CD4-positive, alpha-beta memory T cell (primary cell): Measurements from ENCODE around the gene SASH3. TPM values are rescaled to one million over a fixed set of nuclear protein-coding genes. Genes with fewer than 3 reads are reported as not detected.
A peak's percentile ranks its signal among the peaks of the same experiment; 100 is the strongest.

Experiments used
- CTCF ChIA-PET: fragments of 350-600 bp; sonication (Branson Sonifier 250); formaldehyde crosslinking; loops from one replicate; lab custom pipeline; 2021; ENCODE audit warnings: inconsistent platforms; ENCODE audit not compliant: partially characterized antibody; lab: Charles Lee
- POLR2A ChIA-PET: fragments of 350-600 bp; sonication (Branson Sonifier 250); formaldehyde crosslinking; loops from one replicate; lab custom pipeline; 2021; ENCODE audit not compliant: partially characterized antibody; lab: Charles Lee
- DNase-seq, 5 donors: peaks; one replicate each; pipeline versions ENCODE4 v3.0.0 to v3.0.0-alpha.2; 2020 to 2022; ENCODE audit warnings: mixed read lengths in 1 of 5
- H3K27ac ChIP-seq: one replicate; pipeline ENCODE4 v1.7.0; 2013; ENCODE audit warnings: low read depth, low read length
- H3K27me3 ChIP-seq: 2 replicates; pipeline ENCODE4 v1.7.0; 2013; ENCODE audit warnings: mild to moderate bottlenecking, low read length, moderate library complexity; ENCODE audit not compliant: insufficient read depth
- H3K36me3 ChIP-seq: 2 replicates; pipeline ENCODE4 v1.7.0; 2013; ENCODE audit warnings: mild to moderate bottlenecking, low read length, moderate library complexity; ENCODE audit not compliant: insufficient read depth
- H3K4me1 ChIP-seq: 2 replicates; pipeline ENCODE4 v1.7.0; 2013; ENCODE audit warnings: mild to moderate bottlenecking, low read length, moderate library complexity; ENCODE audit not compliant: insufficient read depth
- H3K4me3 ChIP-seq, 2 donors: one replicate each; pipeline ENCODE4 v1.7.0; 2013; ENCODE audit warnings: low read length in 2 of 2, mild to moderate bottlenecking in 1 of 2
- H3K9me3 ChIP-seq, 2 donors: one replicate each; pipeline ENCODE4 v1.7.0; 2013; ENCODE audit warnings: low read length in 2 of 2, control low read depth in 1 of 2; ENCODE audit not compliant: control insufficient read depth in 1 of 2
- H3K27ac Mint-ChIP-seq, 7 donors: one replicate each; pipeline ENCODE4 v1.8.0; 2020 to 2021; ENCODE audit warnings: mixed read lengths in 7 of 7, mild to moderate bottlenecking in 6 of 7, inconsistent platforms in 3 of 7, moderate library complexity in 3 of 7
- H3K27me3 Mint-ChIP-seq, 2 donors: one replicate each; pipeline ENCODE4 v1.8.0; 2020 to 2021; ENCODE audit warnings: mixed read lengths in 2 of 2
- H3K36me3 Mint-ChIP-seq, 2 donors: one replicate each; pipeline ENCODE4 v1.8.0; 2020 to 2021; ENCODE audit warnings: mixed read lengths in 2 of 2, inconsistent platforms in 1 of 2, mild to moderate bottlenecking in 1 of 2
- H3K4me1 Mint-ChIP-seq, 4 donors: one replicate each; pipeline ENCODE4 v1.8.0; 2020 to 2021; ENCODE audit warnings: mixed read lengths in 4 of 4, mild to moderate bottlenecking in 1 of 4
- H3K4me3 Mint-ChIP-seq, 8 donors: one replicate each; pipeline ENCODE4 v1.8.0; 2020 to 2021; ENCODE audit warnings: mixed read lengths in 8 of 8, mild to moderate bottlenecking in 7 of 8, moderate library complexity in 6 of 8, inconsistent platforms in 3 of 8
- H3K9me3 Mint-ChIP-seq, 8 donors: one replicate each; pipeline ENCODE4 v1.8.0; 2020 to 2021; ENCODE audit warnings: mixed read lengths in 8 of 8, mild to moderate bottlenecking in 5 of 8, inconsistent platforms in 3 of 8, moderate library complexity in 1 of 8
- intact Hi-C: fragments of 100-400 bp; cut with micrococcal nuclease; formaldehyde crosslinking; loops from one replicate; pipeline ENCODE4 v1.15.1; 2023
- polyA plus RNA-seq, 2 donors: library from polyadenylated mRNA; unstranded; fragments of 300-500 nt; fragmentation: Illumina TruSeq; gene quantifications; one replicate each; pipeline ENCODE4 v1.2.3, GENCODE V29; 2021
- total RNA-seq, 2 experiments: library from RNA; stranded (reverse); gene quantifications; one replicate each; pipeline ENCODE4 v1.2.3, GENCODE V29; 2021

Gene SASH3
- total and polyA plus RNA-seq, 4 experiments from 2014 or later: 83.3 to 211 (median 150) TPM

DNA sequence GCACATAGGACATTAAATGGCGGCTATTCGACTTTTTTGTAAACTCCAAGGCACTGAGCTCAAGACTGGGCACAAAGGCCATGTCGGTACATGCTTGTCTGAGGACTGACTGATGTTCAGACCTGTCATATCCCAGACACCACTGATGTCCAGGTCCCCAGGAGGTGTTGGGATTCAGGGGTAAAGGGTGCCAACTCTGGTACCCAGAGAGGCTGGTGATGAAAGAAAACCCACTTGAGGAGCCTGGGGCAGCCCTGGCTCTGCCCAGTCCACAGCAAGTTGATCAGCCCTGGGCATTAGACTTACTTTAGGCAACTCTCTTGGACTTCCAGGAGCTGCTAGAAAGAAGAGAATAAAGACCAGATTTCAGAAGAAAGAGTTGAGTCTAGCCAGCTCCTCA is 18.7 kb downstream of the SASH3 start:
- H3K36me3 ChIP-seq: peaks cover 14% of the 10 kb centered on the region
- POLR2A ChIA-PET: interaction anchor here (1.1 to 39.3 kb wide), 5 partner anchors 10 to 120 kb away, joined by 3 to 1390 read pairs (median 4); partner anchors contain the start of genes SASH3 and XPNPEP2

DNA sequence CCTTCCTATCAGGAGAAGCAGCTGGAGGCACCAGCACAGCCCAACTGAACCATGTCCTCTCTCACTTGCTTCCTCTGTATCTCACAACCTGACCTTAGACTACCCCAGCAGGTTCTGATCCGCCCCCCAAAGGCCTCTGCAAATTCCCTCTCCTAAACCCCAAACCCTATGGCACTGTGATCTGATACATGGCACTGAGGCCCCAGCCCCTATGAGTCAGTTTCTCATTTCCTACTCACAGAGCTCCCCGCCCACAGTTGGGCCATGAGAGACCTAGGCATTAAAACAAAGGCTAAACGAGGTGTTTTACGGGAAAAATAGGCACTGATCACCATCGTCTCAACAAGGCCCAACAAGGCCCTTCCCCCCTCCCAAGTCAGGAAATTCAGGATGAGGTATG is 19.1 kb downstream of the SASH3 start:
- POLR2A ChIA-PET: interaction anchor here (1.1 to 39.3 kb wide), 4 partner anchors 10 to 121 kb away, joined by 3 to 1390 read pairs (median 4); partner anchors contain the start of genes SASH3 and XPNPEP2
- no peaks in the 10 kb centered on the region for H3K9me3 Mint-ChIP-seq
- no peak overlapping the region for H3K27ac ChIP-seq

More for the DNA sequence above, 18.7 kb downstream of the SASH3 start:
- Histone ChIP-seq H3K27ac (no peak overlapping the region), H3K4me3 (no peak overlapping the region), H3K9me3 (no peaks in the 10 kb centered on the region), H3K27me3 (no peaks in the 10 kb centered on the region), H3K4me1 (peaks cover 7% of the 10 kb centered on the region)
- peaks cover 2 to 17% (median 10%) of the 10 kb centered on the region in 4 donors for H3K4me1 Mint-ChIP-seq
- H3K27me3 Mint-ChIP-seq: no peaks in the 10 kb centered on the region
- peaks cover 7 to 27% of the 10 kb centered on the region in 2 donors for H3K36me3 Mint-ChIP-seq
- no peak overlapping the region for H3K4me3 Mint-ChIP-seq
- H3K27ac Mint-ChIP-seq: peak overlapping the region in 5 of 7 donors; percentile 31 to 58 (median 51)
- no peak for DNase-seq
- intact Hi-C loops: loop anchor here (2.0 to 5.0 kb wide), 2 partner anchors 18 to 41 kb away; no protein-coding TSS in a partner anchor
- no peaks in the 10 kb centered on the region for H3K9me3 Mint-ChIP-seq
- CTCF ChIA-PET: interaction anchor here (0.9 to 2.5 kb wide), 4 partner anchors 12 to 42 kb away, joined by 3 to 8 read pairs (median 3); no protein-coding TSS in a partner anchor

GRCh38 chrX:129800186-129800585 is 20.4 kb downstream of the SASH3 start:
- H3K4me1 ChIP-seq: peaks cover 7% of the 10 kb centered on the region
- H3K27me3 Mint-ChIP-seq: no peaks in the 10 kb centered on the region
- intact Hi-C loops: no loop called here
- H3K4me3 ChIP-seq: no peak overlapping the region
- peak overlapping the region in 1 of 7 donors; percentile 27 for H3K27ac Mint-ChIP-seq
- H3K36me3 Mint-ChIP-seq: peaks cover 4 to 19% of the 10 kb centered on the region in 2 donors
- ChIA-PET CTCF (interaction anchor here (0.8 to 1.3 kb wide), 5 partner anchors 17 to 163 kb away, joined by 3 to 6 read pairs (median 3); no protein-coding TSS in a partner anchor), POLR2A (interaction anchor here (1.5 to 39.3 kb wide), 2 partner anchors 11 to 32 kb away, joined by 3 to 1390 read pairs; partner anchors contain the start of gene SASH3)
- DNase-seq: no peak
- peaks cover 2 to 17% (median 6%) of the 10 kb centered on the region in 4 donors for H3K4me1 Mint-ChIP-seq
- H3K27me3 ChIP-seq: no peaks in the 10 kb centered on the region
- no peak overlapping the region for H3K27ac ChIP-seq
- H3K9me3 ChIP-seq: no peaks in the 10 kb centered on the region
- no peaks in the 10 kb centered on the region for H3K36me3 ChIP-seq
- no peak overlapping the region for H3K4me3 Mint-ChIP-seq
- no peaks in the 10 kb centered on the region for H3K9me3 Mint-ChIP-seq

More for the DNA sequence above, 19.1 kb downstream of the SASH3 start:
- Histone ChIP-seq H3K9me3 (no peaks in the 10 kb centered on the region), H3K4me1 (peaks cover 7% of the 10 kb centered on the region), H3K36me3 (peaks cover 10% of the 10 kb centered on the region), H3K4me3 (no peak overlapping the region), H3K27me3 (no peaks in the 10 kb centered on the region)
- peak overlapping the region; percentile 18 to 58 (median 32) for H3K27ac Mint-ChIP-seq
- H3K36me3 Mint-ChIP-seq: peaks cover 7 to 27% of the 10 kb centered on the region in 2 donors
- DNase-seq: no peak
- CTCF ChIA-PET: interaction anchor here (0.9 to 2.5 kb wide), 4 partner anchors 12 to 43 kb away, joined by 3 to 8 read pairs (median 3); no protein-coding TSS in a partner anchor
- H3K27me3 Mint-ChIP-seq: no peaks in the 10 kb centered on the region
- no peak overlapping the region for H3K4me3 Mint-ChIP-seq
- peaks cover 2 to 17% (median 9%) of the 10 kb centered on the region in 4 donors for H3K4me1 Mint-ChIP-seq
- intact Hi-C loops: loop anchor here (2.0 to 5.0 kb wide), 2 partner anchors 18 to 42 kb away; no protein-coding TSS in a partner anchor

DNA sequence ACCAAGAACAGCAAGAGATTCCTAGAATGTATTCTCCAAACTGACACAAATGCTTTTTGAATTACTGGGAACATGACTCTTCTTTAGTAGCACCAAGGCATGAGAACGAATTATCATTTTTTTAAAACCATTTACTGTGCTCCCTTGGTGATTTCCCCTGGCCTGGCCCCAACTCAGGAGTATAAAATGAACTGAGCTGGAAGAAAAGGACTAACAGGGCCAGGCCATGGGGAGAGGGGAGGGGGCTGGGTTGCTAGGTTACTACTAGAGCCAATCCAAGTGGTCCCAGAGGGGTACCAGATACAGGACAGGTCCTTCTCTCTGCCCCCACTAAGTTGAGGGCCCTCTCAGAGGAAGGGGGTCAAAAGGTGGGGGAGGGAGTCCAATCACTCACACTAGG is 23.1 kb downstream of the SASH3 start:
- ChIA-PET POLR2A (interaction anchor here (39.3 kb wide), 1 partner anchor 35 kb away, joined by 1390 read pairs; the partner anchor contains the start of gene SASH3), CTCF (no interaction called here)
- Mint-ChIP-seq H3K27ac (no peak overlapping the region), H3K36me3 (peaks cover 4 to 15% of the 10 kb centered on the region in 2 donors), H3K4me1 (peaks cover 0 to 16% (median 6%) of the 10 kb centered on the region in 4 donors), H3K9me3 (no peaks in the 10 kb centered on the region), H3K27me3 (no peaks in the 10 kb centered on the region), H3K4me3 (no peak overlapping the region)
- H3K4me3 ChIP-seq: no peak overlapping the region
- DNase-seq: no peak
- intact Hi-C loops: no loop called here
- no peaks in the 10 kb centered on the region for H3K36me3 ChIP-seq
- H3K9me3 ChIP-seq: no peaks in the 10 kb centered on the region
- no peak overlapping the region for H3K27ac ChIP-seq
- no peaks in the 10 kb centered on the region for H3K27me3 ChIP-seq
- H3K4me1 ChIP-seq: peaks cover 7% of the 10 kb centered on the region

DNA sequence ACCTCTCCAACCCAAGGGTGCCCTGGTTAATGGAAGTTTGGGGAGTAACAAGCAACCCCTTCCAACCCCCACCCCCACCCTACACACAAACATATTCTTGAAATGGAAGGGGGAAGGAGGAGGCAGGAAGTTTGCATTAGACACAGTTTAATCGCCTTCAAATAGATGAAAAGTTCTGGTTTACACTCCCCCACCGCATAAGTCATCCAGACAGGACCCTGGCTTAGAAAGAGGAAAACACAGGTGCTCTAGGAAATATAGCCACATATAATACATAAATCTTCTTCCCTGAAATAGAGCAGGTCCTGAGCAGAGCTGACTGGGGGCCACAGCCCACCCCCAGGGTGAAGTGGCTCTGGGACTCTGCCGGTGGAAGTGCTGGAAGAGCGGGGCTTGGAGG is 25.1 kb downstream of the SASH3 start:
- H3K27me3 ChIP-seq: no peaks in the 10 kb centered on the region
- H3K4me3 ChIP-seq: no peak overlapping the region
- peaks cover 4 to 13% of the 10 kb centered on the region in 2 donors for H3K36me3 Mint-ChIP-seq
- no peaks in the 10 kb centered on the region for H3K27me3 Mint-ChIP-seq
- CTCF ChIA-PET: no interaction called here
- DNase-seq: no peak
- H3K27ac Mint-ChIP-seq: no peak overlapping the region
- no peak overlapping the region for H3K4me3 Mint-ChIP-seq
- H3K27ac ChIP-seq: no peak overlapping the region
- no peaks in the 10 kb centered on the region for H3K9me3 ChIP-seq
- no peaks in the 10 kb centered on the region for H3K36me3 ChIP-seq
- POLR2A ChIA-PET: interaction anchor here (39.3 kb wide), 1 partner anchor 36 kb away, joined by 1390 read pairs; the partner anchor contains the start of gene SASH3
- peaks cover 10% of the 10 kb centered on the region for H3K4me1 ChIP-seq
- peaks cover 8 to 16% (median 15%) of the 10 kb centered on the region in 4 donors for H3K4me1 Mint-ChIP-seq
- H3K9me3 Mint-ChIP-seq: no peaks in the 10 kb centered on the region
- intact Hi-C loops: no loop called here

DNA sequence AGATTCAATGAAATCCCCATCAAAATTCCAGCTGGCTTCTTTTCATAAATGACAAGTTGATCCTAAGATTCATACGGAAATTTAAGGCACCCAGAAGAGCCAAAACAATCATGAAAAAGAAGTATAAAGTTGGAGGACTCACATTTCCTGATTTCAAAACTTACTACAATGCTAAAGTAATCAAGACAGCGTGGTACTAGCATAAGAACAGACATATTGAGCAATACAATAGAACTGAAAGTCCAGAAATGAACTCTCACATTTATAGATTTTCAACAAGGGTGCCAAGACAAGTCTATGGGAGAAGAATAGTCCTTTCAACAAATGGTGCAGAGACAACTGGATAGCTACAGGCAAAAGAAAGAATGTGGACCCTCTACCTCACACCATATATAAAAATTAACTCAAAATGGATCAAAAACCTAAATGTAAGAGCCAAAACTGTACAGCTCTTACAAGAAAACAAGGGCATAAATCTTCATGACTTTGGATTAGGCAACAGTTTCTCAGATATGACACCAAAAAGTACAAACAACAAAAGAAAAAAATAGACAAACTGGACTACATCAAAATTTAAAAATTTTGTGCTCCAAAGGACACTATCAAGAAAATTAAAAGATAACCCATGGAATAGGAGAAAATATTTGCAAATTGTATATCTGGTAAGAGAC is 28.5 kb downstream of the SASH3 start:
- Mint-ChIP-seq H3K27ac (no peak overlapping the region), H3K4me3 (no peak overlapping the region), H3K36me3 (peaks cover 7 to 9% of the 10 kb centered on the region in 2 donors), H3K9me3 (no peaks in the 10 kb centered on the region), H3K4me1 (peaks cover 10 to 16% (median 15%) of the 10 kb centered on the region in 4 donors), H3K27me3 (no peaks in the 10 kb centered on the region)
- no peak overlapping the region for H3K27ac ChIP-seq
- intact Hi-C loops: no loop called here
- ChIA-PET CTCF (interaction anchor here (1.3 to 2.0 kb wide), 2 partner anchors 15 to 170 kb away, joined by 3 to 6 read pairs; no protein-coding TSS in a partner anchor), POLR2A (interaction anchor here (1.3 kb wide), 1 partner anchor 10 kb away, joined by 4 read pairs; no protein-coding TSS in a partner anchor)
- H3K4me3 ChIP-seq: no peak overlapping the region
- H3K36me3 ChIP-seq: no peaks in the 10 kb centered on the region
- H3K27me3 ChIP-seq: no peaks in the 10 kb centered on the region
- no peak for DNase-seq
- peaks cover 10% of the 10 kb centered on the region for H3K4me1 ChIP-seq
- no peaks in the 10 kb centered on the region for H3K9me3 ChIP-seq
